ENCODE results near the gene PSMD1. TPM values are rescaled to one million over a fixed set of nuclear protein-coding genes. Genes with fewer than 3 reads are reported as not detected.

Gene PSMD1
- total RNA-seq, 1 donor from 2014 or later, result 132 TPM

GRCh38 chr2:231030725-231031124 is 25.9 kb upstream of the PSMD1 start:
- Histone ChIP-seq H3K79me2 (ENCODE audit: low read depth) (no peaks in the 10 kb centered on the region), H3K27me3 (peaks cover 37% of the 10 kb centered on the region), H3K4me2 (no peak overlapping the region), H4K20me1 (ENCODE audit: low read depth) (no peaks in the 10 kb centered on the region), H3F3A (ENCODE audit: low read depth) (no peaks in the 10 kb centered on the region), H2AFZ (replicated peaks) (no peak overlapping the region), H3K9me3 (ENCODE audit: low read depth) (no peaks in the 10 kb centered on the region), H3K4me3 (no peak overlapping the region), H3K36me3 (no peaks in the 10 kb centered on the region), H3K9ac (no peak overlapping the region), H3K4me1 (no peaks in the 10 kb centered on the region), H3K27ac (no peak overlapping the region)
- H3K4me1 Mint-ChIP-seq, result no peaks in the 10 kb centered on the region
- H3K9me3 Mint-ChIP-seq, result no peaks in the 10 kb centered on the region
- no peak for DNase-seq (ENCODE audit: low spot score)
- peaks cover 15% of the 10 kb centered on the region for H3K27me3 Mint-ChIP-seq (ENCODE audit: insufficient read depth, low read depth)
- TF ChIP-seq CTCF (IDR thresholded peaks at IDR 0.05), result no peak
- TF ChIP-seq EZH2phosphoT487 (IDR thresholded peaks at IDR 0.05), result no peak
- no peak for TF ChIP-seq EZH2 (IDR thresholded peaks at IDR 0.05)
- H3K27ac Mint-ChIP-seq, result no peak overlapping the region
- no peak overlapping the region for H3K4me3 Mint-ChIP-seq
- no peaks in the 10 kb centered on the region for H3K36me3 Mint-ChIP-seq

- H3K4me2 ChIP-seq, result no peak overlapping the region
- Mint-ChIP-seq H3K27ac (no peak overlapping the region), H3K36me3 (no peaks in the 10 kb centered on the region), H3K4me3 (no peak overlapping the region), H3K27me3 (ENCODE audit: insufficient read depth, low read depth) (peaks cover 29% of the 10 kb centered on the region), H3K9me3 (no peaks in the 10 kb centered on the region), H3K4me1 (no peaks in the 10 kb centered on the region)
- H2AFZ ChIP-seq (replicated peaks), result no peak overlapping the region
- H3K9me3 ChIP-seq (ENCODE audit: low read depth), result no peaks in the 10 kb centered on the region
- no peaks in the 10 kb centered on the region for H3K36me3 ChIP-seq
- H3K27me3 ChIP-seq, result peaks cover 55% of the 10 kb centered on the region
- H3K4me3 ChIP-seq, result no peak overlapping the region
- no peaks in the 10 kb centered on the region for H4K20me1 ChIP-seq (ENCODE audit: low read depth)
- no peak for DNase-seq (ENCODE audit: low spot score)
- H3K4me1 ChIP-seq, result no peaks in the 10 kb centered on the region
- no peaks in the 10 kb centered on the region for H3K79me2 ChIP-seq (ENCODE audit: low read depth)
- H3F3A ChIP-seq (ENCODE audit: low read depth), result peaks cover 7% of the 10 kb centered on the region
- no peak overlapping the region for H3K9ac ChIP-seq
- no peak overlapping the region for H3K27ac ChIP-seq
- no peak for TF ChIP-seq CTCF (IDR thresholded peaks at IDR 0.05)
- no peak for TF ChIP-seq EZH2 (IDR thresholded peaks at IDR 0.05)
- TF ChIP-seq EZH2phosphoT487 (IDR thresholded peaks at IDR 0.05), result no peak
Measured at GRCh38 chr2:231032575-231033140, 24.0 kb upstream of the PSMD1 start.

GRCh38 chr2:231033147-231034132 is 23.2 kb upstream of the PSMD1 start:
- peaks cover 30% of the 10 kb centered on the region for H3K27me3 Mint-ChIP-seq (ENCODE audit: insufficient read depth, low read depth)
- H3K4me1 Mint-ChIP-seq, result peaks cover 1% of the 10 kb centered on the region
- H3F3A ChIP-seq (ENCODE audit: low read depth), result peaks cover 7% of the 10 kb centered on the region
- no peak overlapping the region for H3K4me3 Mint-ChIP-seq
- H3K27ac Mint-ChIP-seq, result no peak overlapping the region
- no peaks in the 10 kb centered on the region for H3K36me3 Mint-ChIP-seq
- no peak overlapping the region for H2AFZ ChIP-seq (replicated peaks)
- no peaks in the 10 kb centered on the region for H3K9me3 Mint-ChIP-seq
- no peak for DNase-seq (ENCODE audit: low spot score)
- TF ChIP-seq CTCF (IDR thresholded peaks at IDR 0.05), result no peak
- no peak for TF ChIP-seq EZH2phosphoT487 (IDR thresholded peaks at IDR 0.05)
- no peak for TF ChIP-seq EZH2 (IDR thresholded peaks at IDR 0.05)
- H3K4me2 ChIP-seq, result no peak overlapping the region
- H4K20me1 ChIP-seq (ENCODE audit: low read depth), result no peaks in the 10 kb centered on the region
- no peaks in the 10 kb centered on the region for H3K9me3 ChIP-seq (ENCODE audit: low read depth)
- peaks cover 62% of the 10 kb centered on the region for H3K27me3 ChIP-seq
- H3K36me3 ChIP-seq, result no peaks in the 10 kb centered on the region
- no peak overlapping the region for H3K9ac ChIP-seq
- no peaks in the 10 kb centered on the region for H3K4me1 ChIP-seq
- no peak overlapping the region for H3K27ac ChIP-seq
- H3K4me3 ChIP-seq, result no peak overlapping the region
- no peaks in the 10 kb centered on the region for H3K79me2 ChIP-seq (ENCODE audit: low read depth)

Measured in neural progenitor cell (in vitro differentiated cells).